ENCODE measurements around the gene FADS2.

The FADS2 gene

DNA sequence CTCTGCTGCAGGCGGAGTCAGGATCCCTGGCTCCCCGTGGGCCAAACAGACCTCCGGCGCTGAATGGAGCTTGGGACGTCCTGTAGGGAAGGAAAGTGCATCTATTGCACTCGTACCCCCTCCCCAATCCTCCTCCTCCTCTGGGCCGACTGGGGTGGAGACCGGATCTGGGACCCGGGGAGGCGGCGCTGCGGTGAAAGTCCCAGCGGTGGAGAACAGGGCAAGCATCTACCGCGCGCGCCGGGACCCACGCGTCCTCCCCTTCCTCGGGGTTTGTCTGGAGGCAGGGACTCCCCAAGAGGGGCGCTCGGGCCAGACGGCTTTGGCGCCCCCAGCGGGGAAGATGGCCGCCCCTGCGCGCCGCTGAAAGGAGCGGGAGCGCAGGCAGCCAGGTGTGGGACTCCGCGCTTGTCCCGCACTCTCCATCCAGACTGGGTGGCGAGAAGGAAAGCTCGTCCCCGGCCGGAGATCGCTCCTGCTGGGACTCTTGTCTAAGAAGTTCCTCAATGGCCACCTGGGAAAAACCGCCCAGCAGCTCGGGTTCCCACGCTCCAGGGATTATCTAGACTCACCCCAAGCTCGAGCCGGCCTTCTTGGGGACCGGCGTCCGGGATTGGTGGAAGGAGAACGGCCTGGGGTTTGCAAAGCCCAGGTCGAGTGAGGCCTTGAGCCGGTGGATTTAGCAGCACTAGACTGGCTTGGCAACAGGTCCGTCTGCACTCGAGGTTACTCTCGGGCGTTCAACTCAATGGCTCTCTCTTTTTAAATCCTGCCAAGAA lies 718 bp downstream of the FADS2 start:
- no peak for DNase-seq

DNA sequence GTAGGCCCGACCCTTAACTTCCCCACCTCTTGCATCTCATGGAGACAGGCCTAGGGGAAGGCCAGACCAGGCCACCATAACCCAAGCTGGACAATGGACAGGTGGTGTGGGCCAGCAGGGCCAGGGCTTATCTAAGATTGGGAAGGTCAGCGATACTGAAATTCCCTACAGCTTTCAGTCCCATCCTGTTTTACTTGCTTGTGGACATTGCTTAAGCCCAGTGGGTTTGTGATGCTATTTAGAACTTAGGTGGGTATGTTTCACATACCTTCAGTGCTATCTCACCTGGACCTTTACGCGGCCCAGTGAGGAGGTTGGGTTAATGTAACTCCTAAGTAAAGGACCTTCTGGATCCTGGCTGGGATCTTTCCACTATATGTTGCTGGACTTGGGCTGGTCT lies 1.7 kb downstream of the FADS2 start:
- DNase-seq = no peak

DNA sequence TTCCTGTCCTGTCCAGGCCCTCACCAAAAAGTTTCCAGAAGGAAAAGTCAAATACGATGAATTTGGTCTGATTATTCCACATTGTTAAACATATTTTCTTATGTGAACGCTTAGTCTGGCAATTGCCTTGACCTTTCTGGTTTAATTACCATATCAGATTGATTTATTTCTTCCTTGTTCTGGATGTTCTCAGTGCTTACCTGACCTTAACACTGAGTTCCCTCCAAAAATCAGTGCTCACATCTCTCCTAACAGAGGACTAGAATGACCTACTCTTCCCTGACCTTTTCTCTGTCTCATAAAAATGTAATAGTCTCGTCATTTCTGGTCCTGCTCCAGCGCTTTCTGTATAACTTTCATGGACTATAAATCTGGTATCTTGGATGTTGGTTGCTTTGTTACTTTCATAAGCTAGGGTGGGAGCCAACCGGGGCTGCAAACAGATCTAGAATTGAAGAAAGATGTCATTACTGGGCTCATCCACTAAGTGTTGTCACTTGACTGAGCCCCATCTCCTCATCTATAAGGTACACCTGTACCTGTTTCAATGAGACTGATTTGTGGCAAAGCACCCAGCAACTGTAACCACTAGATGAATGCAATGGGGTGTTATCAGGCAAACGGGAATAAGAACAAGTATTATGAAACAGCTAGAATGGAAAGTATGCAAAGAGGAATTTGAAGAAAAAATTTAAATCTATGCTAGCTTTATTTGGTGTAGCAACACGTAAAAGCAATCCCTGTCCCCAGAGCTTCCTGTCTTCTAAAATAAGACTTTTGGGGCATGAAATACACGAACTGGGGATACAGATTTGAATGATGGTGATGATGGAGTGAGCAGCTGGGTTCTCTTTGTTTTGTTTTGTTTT lies 2.4 kb downstream of the FADS2 start:
- no peak for DNase-seq

DNA sequence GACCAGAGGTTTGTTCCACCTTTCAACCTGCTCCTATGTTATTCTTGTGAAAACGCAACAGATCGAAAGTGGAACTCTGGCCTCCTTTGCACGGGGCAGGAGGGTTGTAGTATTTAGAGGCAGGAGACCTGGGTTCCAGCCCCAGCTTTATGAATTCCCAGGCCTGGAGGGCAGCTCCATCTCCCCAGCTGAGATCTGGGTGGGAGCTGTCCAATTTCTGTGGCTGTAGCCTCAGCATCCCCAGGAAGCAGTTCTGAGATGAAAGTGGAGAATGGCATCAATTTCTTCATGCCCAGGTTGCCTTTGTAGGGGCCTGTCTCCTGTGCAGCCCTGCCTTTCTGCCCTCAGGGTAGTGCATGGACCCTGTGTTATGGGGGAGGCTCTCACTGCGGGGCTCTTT lies 4.1 kb downstream of the FADS2 start:
- no peak for DNase-seq

DNA sequence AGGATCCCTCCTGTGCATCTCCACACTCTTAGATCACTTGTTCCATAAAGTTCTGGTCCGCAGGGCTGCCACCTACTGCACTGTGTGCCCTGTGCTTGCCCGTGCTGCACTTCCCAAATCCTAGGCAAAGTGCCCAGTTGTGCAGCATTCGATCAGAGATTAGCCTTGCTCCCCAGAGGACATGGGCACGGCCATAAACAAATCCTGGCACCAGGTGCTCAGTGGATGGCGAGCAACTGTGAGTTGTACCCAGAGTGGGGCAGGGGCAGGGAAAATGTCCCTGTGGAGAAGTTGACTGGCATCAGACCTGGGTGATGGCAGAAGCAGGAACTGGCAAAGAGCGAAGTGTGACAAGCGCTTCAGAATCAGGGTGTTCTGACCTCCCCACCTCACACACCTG lies 4.7 kb downstream of the FADS2 start:
- DNase-seq = no peak

DNA sequence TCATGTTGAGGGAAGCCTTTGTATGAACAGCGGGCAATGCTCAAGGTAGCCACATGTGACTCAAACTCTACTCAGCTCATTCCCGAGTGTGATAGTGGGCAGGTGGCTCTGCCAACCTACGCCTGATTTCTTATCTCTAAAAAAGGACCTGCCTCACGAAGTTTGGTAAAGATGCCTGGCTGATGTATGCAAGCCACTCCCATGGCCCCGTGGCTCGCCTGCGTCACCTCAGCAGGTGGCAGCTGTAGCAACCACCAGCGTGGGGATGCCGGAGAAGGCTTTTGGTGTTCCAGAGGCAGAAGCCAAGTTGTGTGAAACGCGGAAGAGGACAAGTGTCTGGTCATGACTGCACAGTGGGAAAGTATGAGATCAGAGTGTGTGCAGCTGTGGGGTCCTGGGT lies 5.4 kb downstream of the FADS2 start:
- DNase-seq = no peak

DNA sequence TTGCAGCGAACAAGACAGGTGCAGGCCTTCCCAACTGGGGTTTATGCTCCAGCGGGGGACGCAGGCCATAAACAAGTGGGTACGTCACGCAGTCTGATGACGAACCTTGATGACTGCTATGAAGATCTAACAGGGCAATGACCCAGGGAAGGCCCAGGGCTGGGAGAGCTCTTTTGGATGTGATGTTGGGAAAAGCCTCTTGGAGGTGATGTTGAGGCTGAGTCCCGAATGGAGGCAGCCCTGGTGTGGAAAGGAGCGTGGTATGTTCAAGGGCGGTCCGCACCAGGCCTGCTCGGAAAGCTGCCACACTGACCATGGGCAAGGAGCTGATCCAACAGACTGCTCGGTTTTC lies 5.8 kb downstream of the FADS2 start:
- DNase-seq = no peak

DNA sequence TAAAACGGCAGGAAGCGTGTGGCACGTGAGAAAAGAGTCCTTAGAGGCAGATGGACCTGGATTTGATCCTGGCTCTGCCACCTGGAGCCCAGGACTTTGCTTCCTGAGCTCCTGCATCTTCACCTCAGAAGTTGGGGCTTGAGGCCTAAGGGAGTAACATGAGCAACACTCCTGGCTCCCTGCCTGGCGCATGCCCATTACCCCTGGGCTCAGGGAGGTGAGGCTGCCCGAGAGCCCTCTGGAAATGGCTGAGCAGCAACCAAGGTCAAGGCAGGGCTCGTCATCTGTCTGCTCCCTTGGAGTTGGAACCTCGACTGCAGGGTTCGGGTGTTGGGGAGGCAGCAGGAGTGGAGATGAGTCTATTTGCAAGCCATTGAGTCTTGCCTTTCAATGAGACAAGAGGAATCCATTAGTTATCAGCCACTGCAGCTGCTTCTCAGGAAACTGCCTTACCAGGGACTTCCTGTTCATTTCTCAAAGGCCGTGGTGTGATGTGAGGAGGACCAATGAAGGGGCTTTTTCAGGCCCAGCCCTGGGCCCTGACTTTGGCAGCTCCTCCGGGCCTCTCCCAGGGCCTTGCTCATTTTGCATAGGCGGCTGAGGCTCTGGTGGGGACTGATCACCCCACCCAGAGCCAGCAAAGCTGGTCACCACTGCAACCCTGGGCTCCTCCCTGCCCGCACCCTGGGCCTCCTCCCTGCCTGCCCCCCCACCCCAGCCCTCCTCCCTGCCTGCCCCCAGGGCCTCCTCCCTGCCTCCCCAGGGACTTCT lies 6.4 kb downstream of the FADS2 start:
- DNase-seq = peak; percentile 29

DNA sequence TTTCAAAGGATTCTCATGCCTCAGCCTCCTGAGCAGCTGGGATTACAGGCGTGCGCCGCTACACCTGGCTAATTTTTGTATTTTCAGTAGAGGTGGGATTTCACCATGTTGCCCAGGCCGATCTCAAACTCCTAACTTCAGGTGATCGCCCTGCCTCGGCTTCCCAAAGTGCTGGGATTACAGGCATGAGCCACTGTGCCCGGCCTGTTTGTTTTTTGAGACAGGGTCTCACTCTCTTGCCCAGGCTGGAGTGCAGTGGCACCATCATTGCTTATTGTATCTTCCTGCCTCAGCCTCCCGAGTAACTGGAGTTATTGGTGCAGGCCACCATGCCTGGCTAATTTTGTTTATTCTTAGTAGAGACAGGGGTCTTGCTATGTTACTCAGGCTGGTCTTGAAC lies 8.1 kb downstream of the FADS2 start:
- no peak for DNase-seq

DNA sequence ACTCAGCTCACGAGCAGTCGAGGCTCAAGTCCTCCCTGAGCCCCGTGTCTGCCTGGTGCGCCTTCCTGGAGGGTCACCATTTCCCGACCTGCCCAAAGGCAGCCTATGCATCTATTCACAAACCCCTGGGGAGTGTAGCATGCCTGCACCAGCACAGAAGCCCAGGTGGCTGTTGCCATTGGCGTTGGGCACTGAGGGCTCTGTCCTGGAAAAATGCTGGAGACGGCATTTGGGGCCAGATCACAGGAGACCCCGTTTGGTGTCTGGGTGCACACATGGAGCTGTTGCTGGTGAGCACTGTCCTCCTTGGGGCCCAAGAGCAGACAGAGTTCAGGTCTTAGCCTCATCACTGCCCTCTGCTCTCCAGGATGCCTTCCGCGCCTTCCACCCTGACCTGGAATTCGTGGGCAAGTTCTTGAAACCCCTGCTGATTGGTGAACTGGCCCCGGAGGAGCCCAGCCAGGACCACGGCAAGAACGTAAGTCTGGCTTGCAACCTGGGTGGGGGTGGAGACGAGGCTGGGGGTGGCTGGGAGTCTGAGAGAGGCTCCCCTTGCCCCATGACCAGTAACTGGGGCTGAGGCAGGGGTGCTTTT lies 9.4 kb downstream of the FADS2 start:
- no peak for DNase-seq

DNA sequence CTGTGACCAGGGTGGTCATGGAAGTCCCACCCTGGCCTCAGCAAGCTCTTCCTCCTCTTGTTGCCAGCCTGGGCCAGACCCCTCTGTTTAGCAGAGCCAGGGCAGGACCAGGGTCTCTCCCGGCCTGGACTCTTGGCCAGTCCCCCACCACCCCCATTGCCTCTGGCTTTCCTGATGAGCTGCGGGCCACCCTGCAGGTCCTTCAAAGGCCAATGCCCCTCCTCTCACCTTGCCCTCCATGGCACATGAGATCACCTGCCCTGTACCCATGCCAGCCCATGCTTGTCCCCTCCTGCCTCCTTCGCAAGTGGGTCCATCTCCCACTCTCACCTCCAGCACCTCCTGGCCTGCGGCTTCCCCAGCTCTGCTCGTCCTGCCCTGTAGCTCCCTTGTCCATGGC lies 10.4 kb downstream of the FADS2 start:
- no peak for DNase-seq

DNA sequence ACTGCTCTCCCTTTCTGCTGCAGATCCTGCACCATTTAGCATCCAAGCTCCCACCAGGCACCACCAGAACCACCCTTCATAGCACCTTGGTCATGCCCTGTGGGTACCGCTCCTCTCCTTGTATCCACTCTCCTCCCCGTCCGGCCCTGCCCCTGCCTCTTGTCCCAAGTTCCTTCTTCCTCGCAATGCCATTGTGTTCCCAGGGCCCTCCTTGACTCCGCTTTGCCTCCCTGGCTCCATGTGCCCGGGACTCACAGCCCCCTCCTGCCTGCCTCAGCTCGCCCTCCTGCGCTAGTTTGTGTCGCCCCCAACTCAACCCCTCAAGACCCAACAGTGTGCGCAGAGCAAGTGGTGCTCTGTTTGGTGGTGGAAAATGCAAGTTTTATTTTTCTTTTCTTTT lies 10.8 kb downstream of the FADS2 start:
- DNase-seq = no peak

DNA sequence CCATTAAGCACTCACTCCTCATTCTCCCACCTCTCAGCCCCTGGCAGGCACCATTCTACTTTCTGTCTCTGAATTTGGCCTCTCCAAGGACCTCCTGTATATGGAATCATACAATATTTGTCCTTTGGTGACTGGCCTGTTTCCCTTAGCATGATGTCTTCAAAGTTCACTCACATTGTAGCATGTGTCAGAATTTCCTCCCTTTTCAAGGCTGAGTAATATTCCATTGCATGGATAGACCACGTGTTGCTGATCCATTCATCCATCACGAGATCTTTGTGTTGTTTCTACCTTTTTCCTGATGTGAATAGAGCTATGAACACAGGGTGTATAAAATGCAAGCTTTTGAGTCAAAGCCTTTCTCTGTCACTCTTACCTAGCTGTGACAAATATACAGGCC lies 11.6 kb downstream of the FADS2 start:
- DNase-seq = no peak

DNA sequence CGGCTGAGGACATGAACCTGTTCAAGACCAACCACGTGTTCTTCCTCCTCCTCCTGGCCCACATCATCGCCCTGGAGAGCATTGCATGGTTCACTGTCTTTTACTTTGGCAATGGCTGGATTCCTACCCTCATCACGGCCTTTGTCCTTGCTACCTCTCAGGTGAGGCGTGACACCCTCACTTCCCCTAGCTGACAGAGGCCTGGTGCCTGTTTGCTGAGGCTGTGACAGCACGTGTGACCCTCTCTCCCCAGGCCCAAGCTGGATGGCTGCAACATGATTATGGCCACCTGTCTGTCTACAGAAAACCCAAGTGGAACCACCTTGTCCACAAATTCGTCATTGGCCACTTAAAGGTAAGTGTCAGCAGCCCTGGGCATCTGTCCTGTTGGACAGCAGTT lies 12.3 kb downstream of the FADS2 start:
- no peak for DNase-seq

DNA sequence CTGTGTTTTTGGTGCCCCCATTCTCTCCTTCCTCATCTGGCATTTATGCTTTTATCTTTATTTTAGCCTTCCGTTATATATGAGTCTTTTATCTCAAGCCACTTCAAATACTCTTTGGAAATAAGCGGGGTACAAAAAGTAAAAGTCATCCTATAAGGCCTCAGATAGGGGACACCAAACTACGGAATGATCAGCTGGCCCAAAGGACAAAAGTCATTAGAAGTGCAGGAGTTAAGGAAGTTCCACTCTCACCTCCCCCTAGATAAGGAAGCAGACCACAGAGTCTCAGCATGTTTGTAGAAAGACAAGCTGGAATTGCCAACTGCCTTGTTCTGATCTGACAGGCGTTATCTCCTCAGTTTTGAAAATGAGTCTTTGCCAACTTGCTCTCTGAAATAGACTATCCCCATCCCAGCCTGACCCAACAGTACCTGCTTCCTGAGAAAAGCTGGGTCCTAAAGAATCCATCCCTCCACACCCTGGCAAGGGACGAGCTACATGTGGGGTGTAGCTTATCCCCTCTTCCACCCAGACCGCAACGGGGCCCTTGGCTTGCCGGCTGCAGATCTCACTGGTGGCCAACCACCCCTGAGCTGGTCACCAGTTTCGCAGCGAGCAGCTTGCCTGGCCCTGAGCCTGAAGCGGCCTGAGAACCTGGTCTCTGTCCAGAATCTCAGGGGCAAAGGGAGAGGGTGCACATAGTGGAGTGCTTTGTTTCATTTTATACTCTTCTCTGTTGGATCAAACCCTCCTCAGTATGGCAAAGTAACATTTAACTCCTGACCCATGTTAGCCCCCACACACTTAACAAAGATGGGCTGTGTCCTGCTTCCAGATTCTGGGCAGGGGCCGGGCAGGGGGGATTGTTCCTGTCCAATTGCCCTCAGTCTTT lies 13.8 kb downstream of the FADS2 start:
- no peak for DNase-seq

DNA sequence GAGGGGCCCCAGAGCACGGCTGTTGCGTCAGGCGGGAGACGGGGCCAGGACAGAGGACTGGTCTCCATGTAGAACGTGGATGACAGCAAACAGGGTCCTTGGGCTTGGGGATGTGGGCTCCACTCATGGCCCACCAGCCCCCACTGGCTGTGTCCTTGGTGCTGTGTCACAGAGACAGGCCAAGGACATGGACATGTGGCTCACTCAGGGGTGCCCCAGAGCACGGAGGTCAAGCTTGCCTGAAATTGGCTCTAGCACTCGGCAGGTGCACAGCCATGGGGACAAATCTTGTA lies 14.4 kb downstream of the FADS2 start:
- DNase-seq = no peak

DNA sequence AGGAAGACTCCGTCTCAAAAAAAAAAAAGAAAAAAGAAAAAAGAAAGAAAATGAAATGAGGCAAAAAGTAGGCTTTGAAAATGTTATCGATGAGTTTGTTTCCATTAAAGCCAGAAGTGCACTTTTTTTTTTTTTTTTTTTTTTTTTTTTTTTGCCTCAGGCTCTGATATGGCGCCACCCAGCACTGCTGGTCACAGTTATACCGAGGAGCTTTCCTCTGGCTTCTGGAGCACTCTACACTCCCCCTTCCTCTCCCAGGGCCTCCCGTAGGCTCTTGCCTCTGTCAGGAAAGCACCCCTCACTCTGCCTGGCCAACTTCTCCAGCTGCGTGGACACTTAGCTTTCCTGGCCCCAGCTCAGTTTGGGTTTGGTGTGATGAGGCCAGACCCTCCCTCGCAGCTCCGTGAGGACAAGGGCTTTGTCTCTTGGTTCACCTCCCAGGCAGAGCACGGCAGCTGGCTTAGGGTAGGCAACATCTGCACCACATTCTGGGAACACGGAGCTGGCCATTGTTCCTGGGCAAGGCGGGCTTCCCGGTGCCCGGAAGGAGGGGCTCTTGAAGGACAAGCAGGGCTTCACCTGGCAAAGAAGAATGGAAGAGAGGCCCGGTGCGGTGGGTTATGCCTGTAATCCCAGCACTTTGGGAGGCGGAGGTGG lies 16.9 kb downstream of the FADS2 start:
- DNase-seq = no peak

DNA sequence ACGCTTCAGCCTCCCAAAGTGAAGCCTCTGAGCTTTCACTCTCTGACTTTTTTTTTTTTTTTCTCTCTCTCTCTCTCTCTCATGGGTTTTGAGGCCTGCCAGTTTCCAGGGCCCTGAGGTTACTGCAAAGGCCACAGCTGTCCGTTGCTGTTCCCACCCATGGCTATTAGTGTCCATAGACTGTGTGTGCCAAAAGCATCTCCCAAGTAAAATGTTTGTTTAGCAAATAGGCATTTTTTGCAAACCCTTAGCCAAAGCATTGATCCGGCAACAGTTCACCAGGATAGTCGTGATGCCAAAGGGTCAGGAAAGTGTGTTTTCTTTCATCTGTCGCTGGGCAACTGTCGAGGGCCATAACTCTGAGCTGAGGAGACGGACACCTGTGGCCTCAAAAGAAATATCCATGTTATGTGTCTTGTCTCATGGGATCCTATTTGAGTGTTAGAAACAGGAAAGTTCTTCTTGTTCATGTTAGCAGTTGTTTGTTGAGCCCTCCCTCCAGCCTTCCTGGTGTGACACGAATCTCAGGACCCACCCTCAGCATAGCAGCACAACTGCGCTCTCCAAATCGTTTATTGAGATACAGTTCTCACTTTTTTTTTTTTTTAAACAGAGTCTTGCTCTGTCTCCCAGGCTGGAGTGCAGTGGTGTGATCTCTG lies 18.4 kb downstream of the FADS2 start:
- DNase-seq = no peak

DNA sequence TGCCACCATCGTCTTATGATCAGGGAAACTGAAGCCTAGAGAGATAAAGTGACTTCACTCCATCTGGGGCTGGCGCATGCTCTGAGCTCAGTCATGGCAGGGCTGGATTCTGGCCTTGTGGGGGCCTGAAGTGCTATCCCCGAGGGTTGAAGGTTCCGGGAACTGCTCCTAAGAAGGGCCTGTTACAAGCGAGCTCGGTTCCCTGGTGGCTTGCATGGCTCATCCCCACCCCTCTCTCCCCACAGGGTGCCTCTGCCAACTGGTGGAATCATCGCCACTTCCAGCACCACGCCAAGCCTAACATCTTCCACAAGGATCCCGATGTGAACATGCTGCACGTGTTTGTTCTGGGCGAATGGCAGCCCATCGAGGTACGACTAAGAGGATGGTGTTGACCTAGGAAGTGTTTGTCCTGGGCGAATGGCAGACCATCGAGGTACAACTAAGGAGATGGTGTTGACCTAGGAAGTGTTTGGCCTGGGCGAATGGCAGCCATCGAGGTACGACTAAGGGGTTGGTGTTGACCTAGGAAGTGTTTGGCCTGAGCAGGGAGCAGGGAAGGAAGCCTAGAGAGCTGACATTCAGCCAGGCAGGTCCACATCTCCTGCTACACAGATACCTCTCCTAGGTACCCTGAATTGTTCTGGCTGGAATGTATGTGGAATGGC lies 19.9 kb downstream of the FADS2 start:
- no peak for DNase-seq

DNA sequence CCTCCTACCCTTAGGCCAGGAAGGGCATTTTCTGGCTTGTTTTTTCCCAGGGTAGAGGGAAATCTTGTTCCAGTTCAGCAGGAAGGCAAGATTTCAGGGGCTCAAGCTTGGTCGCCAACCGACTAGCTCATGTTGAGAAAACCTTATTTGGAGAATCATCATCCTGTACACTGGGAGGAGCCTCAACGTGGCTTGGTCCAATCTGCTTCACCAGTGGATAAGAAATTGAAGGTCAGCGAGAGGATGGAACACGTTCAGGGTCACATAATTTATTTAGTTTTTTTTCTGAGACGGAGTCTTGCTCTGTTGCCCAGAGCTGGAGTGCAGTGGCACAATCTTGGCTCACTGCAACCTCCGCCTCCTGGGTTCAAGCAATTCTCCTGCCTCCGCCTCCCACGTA lies 20.5 kb downstream of the FADS2 start:
- DNase-seq = no peak

DNA sequence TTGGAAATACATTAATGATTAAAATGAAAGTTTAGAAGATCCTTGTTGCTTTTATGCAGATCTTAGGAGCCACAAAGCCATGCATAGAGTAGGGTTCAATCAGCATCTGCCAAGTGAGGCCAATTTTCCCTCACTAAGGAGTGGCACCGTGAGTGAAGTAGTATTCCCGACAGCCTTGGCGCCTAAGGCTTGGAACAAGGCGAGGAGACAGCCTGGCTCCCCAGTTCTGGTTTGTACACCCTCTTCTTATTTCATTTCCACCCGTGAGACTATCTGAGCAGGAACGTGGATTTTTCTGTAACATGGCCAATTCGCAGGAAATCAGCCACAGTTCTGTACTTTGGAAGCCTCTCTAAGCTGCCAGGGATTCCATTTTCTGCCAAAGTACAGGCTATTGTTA lies 22.6 kb downstream of the FADS2 start:
- no peak for DNase-seq
